NB4 (cell line): Measurements from ENCODE around the gene PPP2R3C.
"Not testable (repeated sequence)": the region's sequence is repeated elsewhere in the genome, so short reads cannot be mapped to it uniquely, and the experiment has no call there.

Source experiments
- DNase-seq: peaks from one replicate; pipeline ENCODE4 v3.0.0; 2010; ENCODE audit warnings: low read depth
- H3K4me3 ChIP-seq: one replicate; pipeline ENCODE4 v1.5.1; 2011; ENCODE audit warnings: mild to moderate bottlenecking, low read depth, low read length, moderate library complexity
- CTCF ChIP-seq: IDR thresholded peaks from one replicate; pipeline ENCODE4 v1.5.1; 2012; ENCODE audit warnings: low read depth, low read length
- MAX ChIP-seq: IDR thresholded peaks from 2 replicates; pipeline ENCODE4 v1.6.1; 2011; ENCODE audit warnings: low read depth, low read length
- MYC ChIP-seq: IDR thresholded peaks from 2 replicates; pipeline ENCODE4 v1.6.1; 2011; ENCODE audit warnings: low read depth, low read length
- POLR2A ChIP-seq: IDR thresholded peaks from 2 replicates; pipeline ENCODE4 v1.6.1; 2011; ENCODE audit warnings: mild to moderate bottlenecking; ENCODE audit not compliant: insufficient read length; ENCODE audit errors: extremely low read depth

PPP2R3C gene

GRCh38 chr14:35079742-35080141, 42.0 kb downstream of the PPP2R3C start:
- H3K4me3 ChIP-seq = no peak overlapping the region
- TF ChIP-seq MYC (no peak), MAX (no peak)
- DNase-seq = no peak

- no peak overlapping the region for H3K4me3 ChIP-seq
- TF ChIP-seq CTCF = no peak
- no peak for TF ChIP-seq MYC
- TF ChIP-seq POLR2A = no peak
- TF ChIP-seq MAX = no peak
- DNase-seq = no peak
Observed at GRCh38 chr14:35078082-35078481, 43.7 kb downstream of the PPP2R3C start.

- TF ChIP-seq CTCF (no peak), MYC (no peak), MAX (no peak), POLR2A (no peak)
- no peak overlapping the region for H3K4me3 ChIP-seq
- DNase-seq = no peak
Observed at GRCh38 chr14:35073486-35073885, 48.3 kb downstream of the PPP2R3C start.

GRCh38 chr14:35072226-35072625, 49.6 kb downstream of the PPP2R3C start:
- DNase-seq = no peak
- TF ChIP-seq POLR2A (no peak), MYC (no peak), CTCF (no peak), MAX (no peak)
- H3K4me3 ChIP-seq = no peak overlapping the region

GRCh38 chr14:35068238-35069012, 53.4 kb downstream of the PPP2R3C start:
- no peak overlapping the region for H3K4me3 ChIP-seq
- no peak for TF ChIP-seq MAX
- no peak for TF ChIP-seq POLR2A
- TF ChIP-seq MYC = no peak
- no peak for TF ChIP-seq CTCF
- peak; percentile 9 for DNase-seq

GRCh38 chr14:35065731-35066130, 56.1 kb downstream of the PPP2R3C start:
- DNase-seq, H3K4me3 ChIP-seq: not testable (repeated sequence)

GRCh38 chr14:35061113-35061791, 60.5 kb downstream of the PPP2R3C start:
- not testable (repeated sequence) for H3K4me3 ChIP-seq, DNase-seq
